Stimulated activated CD8-positive, alpha-beta memory T cell treated with anti-CD3 and anti-CD28 coated beads, Interleukin-15, amount 100 ng/mL, for 48 hours (primary cell): ENCODE results near the gene FMN2.

Experiments used
- DNase-seq, 2 donors: peaks; one replicate each; pipeline ENCODE4 v3.0.0-alpha.2; 2020; ENCODE audit warnings: low read depth in 2 of 2

The FMN2 gene

GRCh38 chr1:240198376-240198775 lies 106.7 kb downstream of the FMN2 start:
- DNase-seq: no peak

GRCh38 chr1:240199758-240200645 lies 108.3 kb downstream of the FMN2 start:
- DNase-seq: no peak

GRCh38 chr1:240201931-240202330 lies 110.2 kb downstream of the FMN2 start:
- DNase-seq: no peak

- DNase-seq: no peak
These were observed 115.5 kb downstream of the FMN2 start for GRCh38 chr1:240207073-240207709.

GRCh38 chr1:240210026-240210425 lies 118.3 kb downstream of the FMN2 start:
- DNase-seq: no peak

- no peak for DNase-seq
These were observed 120.9 kb downstream of the FMN2 start for GRCh38 chr1:240212556-240212955.

GRCh38 chr1:240217403-240217802 lies 125.7 kb downstream of the FMN2 start:
- DNase-seq: no peak

GRCh38 chr1:240219104-240219503 lies 127.4 kb downstream of the FMN2 start:
- no peak for DNase-seq

- DNase-seq: no peak
These were observed 134.4 kb downstream of the FMN2 start for GRCh38 chr1:240226102-240226501.

- no peak for DNase-seq
These were observed 139.1 kb downstream of the FMN2 start for GRCh38 chr1:240230816-240231215.

- no peak for DNase-seq
These were observed 140.8 kb downstream of the FMN2 start for GRCh38 chr1:240232530-240232929.

- DNase-seq: no peak
These were observed 143.0 kb downstream of the FMN2 start for GRCh38 chr1:240234485-240235210.

- no peak for DNase-seq
These were observed 144.0 kb downstream of the FMN2 start for GRCh38 chr1:240235521-240236288.

- DNase-seq: no peak
These were observed 145.6 kb downstream of the FMN2 start for GRCh38 chr1:240237305-240237721.

GRCh38 chr1:240239309-240239708 lies 147.6 kb downstream of the FMN2 start:
- DNase-seq: no peak

GRCh38 chr1:240241278-240241677 lies 149.6 kb downstream of the FMN2 start:
- DNase-seq: no peak

- DNase-seq: no peak
These were observed 151.0 kb downstream of the FMN2 start for GRCh38 chr1:240242601-240243144.

- no peak for DNase-seq
These were observed 153.4 kb downstream of the FMN2 start for GRCh38 chr1:240244968-240245628.

GRCh38 chr1:240245629-240246020 lies 153.9 kb downstream of the FMN2 start:
- no peak for DNase-seq

- no peak for DNase-seq
These were observed 156.2 kb downstream of the FMN2 start for GRCh38 chr1:240247899-240248298.

- no peak for DNase-seq
These were observed 162.3 kb downstream of the FMN2 start for GRCh38 chr1:240254006-240254405.
